Prostate gland (tissue), 2 donors: ENCODE results near the gene G2E3. TPM values are rescaled to one million over a fixed set of nuclear protein-coding genes. Genes with fewer than 3 reads are reported as not detected.

Experiments
- DNase-seq: peaks from one replicate; pipeline ENCODE4 v3.0.0-alpha.2; 2019; ENCODE audit warnings: low spot score
- H3K27ac ChIP-seq, 2 donors: fragments of 200-600 bp; sonication (generic); 2 replicates each; pipeline ENCODE4 v1.5.1; 2017 to 2019
- H3K27me3 ChIP-seq: fragments of 200-600 bp; sonication (generic); replicated peaks from 2 replicates; pipeline ENCODE4 v1.5.1; 2019; ENCODE audit not compliant: insufficient read depth
- H3K36me3 ChIP-seq, 2 donors: fragments of 200-600 bp; sonication (generic); 1 replicate in 1 of 2; 2 replicates in 1 of 2; pipeline versions ENCODE4 v1.5.1 to v1.8.1; 2017 to 2019
- H3K4me1 ChIP-seq: fragments of 200-600 bp; sonication (generic); replicated peaks from 2 replicates; pipeline ENCODE4 v1.5.1; 2019
- H3K4me3 ChIP-seq, 2 donors: fragments of 200-600 bp; sonication (generic); 2 replicates each; pipeline ENCODE4 v1.5.1; 2017 to 2019
- H3K9me3 ChIP-seq: fragments of 200-600 bp; sonication (generic); 2 replicates; pipeline ENCODE4 v1.5.1; 2017
- CTCF ChIP-seq, 4 experiments: fragments of 200-600 bp in 2 of 4; fragments of 450-650 bp in 2 of 4; sonication (generic) in 2 of 4; IDR thresholded peaks; 1 replicate in 3 of 4; 2 replicates in 1 of 4; pipeline ENCODE4 v1.5.1; 2016 to 2019; ENCODE audit warnings: antibody characterized with exemption in 4 of 4, mild to moderate bottlenecking in 2 of 4, moderate library complexity in 2 of 4
- POLR2A ChIP-seq: fragments of 450-650 bp; IDR thresholded peaks from one replicate; pipeline ENCODE4 v1.6.1; 2016; ENCODE audit warnings: antibody characterized with exemption, mild to moderate bottlenecking
- POLR2AphosphoS5 ChIP-seq: sonication (generic); formaldehyde crosslinking; IDR thresholded peaks from one replicate; pipeline ENCODE4 v1.6.1; 2017; ENCODE audit warnings: antibody characterized with exemption
- WGBS: methylation state at CpG from one replicate; pipeline ENCODE4 v1.1.5; 2018; 5-methylcytosine and 5-hydroxymethylcytosine counted together
- intact Hi-C: fragments of 100-400 bp; cut with DNase I; formaldehyde crosslinking; loops from one replicate; pipeline ENCODE4 v1.14.2; 2022
- small RNA-seq, 2 donors: library from RNA; depleted of rRNA; stranded (forward); fragments of <200 nt; gene quantifications; one replicate each; pipeline ENCODE3, GENCODE V24; 2016
- total RNA-seq, 2 donors: library from RNA; depleted of rRNA; stranded (reverse); fragments of >200 nt; gene quantifications; one replicate each; pipeline ENCODE4 v1.1.0, GENCODE V29; 2016

The G2E3 gene
- total RNA-seq, 2 donors from 2014 or later: 10.4 to 11.6 TPM

- 48% methylated on average over 2 of the region's 2 CpGs for WGBS
Observed at GRCh38 chr14:30657606-30658163, 98.7 kb downstream of the G2E3 start.

GRCh38 chr14:30658645-30659044 is 99.7 kb downstream of the G2E3 start:
- Histone ChIP-seq H3K4me1 (no peaks in the 10 kb centered on the region), H3K36me3 (no peaks in the 10 kb centered on the region), H3K4me3 (no peak overlapping the region), H3K27ac (no peak overlapping the region), H3K9me3 (no peaks in the 10 kb centered on the region), H3K27me3 (no peaks in the 10 kb centered on the region)
- no peak for DNase-seq
- whole genome bisulfite sequencing: 98% methylated on average over 3 of the region's 3 CpGs
- no peak for TF ChIP-seq POLR2A
- TF ChIP-seq CTCF (IDR thresholded peaks at IDR 0.05): no peak
- TF ChIP-seq POLR2AphosphoS5: no peak
- intact Hi-C loops: loop anchor here (5.0 to 10.0 kb wide), 3 partner anchors 249 to 696 kb away; no protein-coding TSS in a partner anchor

More at GRCh38 chr14:30657606-30658163, 98.7 kb downstream of the G2E3 start:
- intact Hi-C loops: loop anchor here (5.0 to 10.0 kb wide), 3 partner anchors 250 to 697 kb away; no protein-coding TSS in a partner anchor
- Histone ChIP-seq H3K36me3 (no peaks in the 10 kb centered on the region), H3K27ac (no peak overlapping the region), H3K4me3 (no peak overlapping the region), H3K9me3 (no peaks in the 10 kb centered on the region), H3K4me1 (no peaks in the 10 kb centered on the region), H3K27me3 (no peaks in the 10 kb centered on the region)
- TF ChIP-seq CTCF (IDR thresholded peaks at IDR 0.05): peak in 2 of 4 experiments; percentile 42 to 43
- TF ChIP-seq POLR2A: no peak
- DNase-seq: no peak

GRCh38 chr14:30669594-30669993 is 110.6 kb downstream of the G2E3 start:
- Histone ChIP-seq H3K27me3 (no peaks in the 10 kb centered on the region), H3K4me3 (no peak overlapping the region), H3K36me3 (no peaks in the 10 kb centered on the region), H3K4me1 (no peaks in the 10 kb centered on the region), H3K9me3 (no peaks in the 10 kb centered on the region), H3K27ac (no peak overlapping the region)
- DNase-seq: no peak
- TF ChIP-seq POLR2AphosphoS5 (no peak), CTCF (IDR thresholded peaks at IDR 0.05) (no peak), POLR2A (no peak)
- intact Hi-C loops: no loop called here

Small RNA genes within 50 kb of the gene (small RNA-seq; reads per million reads assigned to genes)
- gene RF02271: 0 reads per million in 2 donors

Other genes with a start within 250 kb of the G2E3 start
- gene SCFD1, start 63.2 kb downstream of the G2E3 start, total RNA-seq: 10 to 100 TPM; 43.4 to 49.6 TPM